Bone marrow (tissue), 2 donors: ENCODE results near the gene IQGAP2.
"Not testable (repeated sequence)": the region's sequence is repeated elsewhere in the genome, so short reads cannot be mapped to it uniquely, and the experiment has no call there.

Source experiments
- DNase-seq, 2 donors: peaks; one replicate each; lab custom pipeline; 2025; lab: John Stamatoyannopoulos, UW

IQGAP2 gene

DNA sequence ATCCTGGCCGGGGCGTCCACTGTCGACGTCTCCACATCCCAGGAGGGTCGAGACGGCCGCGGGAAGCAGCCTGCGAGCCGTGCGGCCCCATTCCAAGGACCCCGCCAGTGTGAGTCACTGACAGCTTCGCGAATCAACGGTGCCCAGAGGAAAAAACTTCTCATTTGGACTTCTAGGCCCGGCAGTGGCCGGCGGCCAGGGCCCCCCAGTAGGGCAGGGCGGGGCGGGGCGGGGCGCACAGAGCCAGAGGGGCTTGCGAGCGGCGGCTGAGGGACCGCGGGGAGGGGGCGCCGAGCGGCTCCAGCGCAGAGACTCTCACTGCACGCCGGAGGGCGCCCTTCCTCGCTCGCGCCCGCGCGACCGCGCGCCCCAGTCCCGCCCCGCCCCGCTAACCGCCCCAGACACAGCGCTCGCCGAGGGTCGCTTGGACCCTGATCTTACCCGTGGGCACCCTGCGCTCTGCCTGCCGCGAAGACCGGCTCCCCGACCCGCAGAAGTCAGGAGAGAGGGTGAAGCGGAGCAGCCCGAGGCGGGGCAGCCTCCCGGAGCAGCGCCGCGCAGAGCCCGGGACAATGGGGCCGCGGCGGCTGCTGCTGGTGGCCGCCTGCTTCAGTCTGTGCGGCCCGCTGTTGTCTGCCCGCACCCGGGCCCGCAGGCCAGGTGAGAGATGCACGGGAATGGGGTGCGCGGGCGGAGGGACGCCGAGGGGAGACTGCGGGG lies 312.8 kb downstream of the IQGAP2 start, which contains the start of gene F2R:
Gene F2R (plus strand): TSS at position 391 of the 720 bp plus-strand sequence. CDS start 182 bp downstream, at position 573.
- DNase-seq = peak; percentile 9 to 17

DNA sequence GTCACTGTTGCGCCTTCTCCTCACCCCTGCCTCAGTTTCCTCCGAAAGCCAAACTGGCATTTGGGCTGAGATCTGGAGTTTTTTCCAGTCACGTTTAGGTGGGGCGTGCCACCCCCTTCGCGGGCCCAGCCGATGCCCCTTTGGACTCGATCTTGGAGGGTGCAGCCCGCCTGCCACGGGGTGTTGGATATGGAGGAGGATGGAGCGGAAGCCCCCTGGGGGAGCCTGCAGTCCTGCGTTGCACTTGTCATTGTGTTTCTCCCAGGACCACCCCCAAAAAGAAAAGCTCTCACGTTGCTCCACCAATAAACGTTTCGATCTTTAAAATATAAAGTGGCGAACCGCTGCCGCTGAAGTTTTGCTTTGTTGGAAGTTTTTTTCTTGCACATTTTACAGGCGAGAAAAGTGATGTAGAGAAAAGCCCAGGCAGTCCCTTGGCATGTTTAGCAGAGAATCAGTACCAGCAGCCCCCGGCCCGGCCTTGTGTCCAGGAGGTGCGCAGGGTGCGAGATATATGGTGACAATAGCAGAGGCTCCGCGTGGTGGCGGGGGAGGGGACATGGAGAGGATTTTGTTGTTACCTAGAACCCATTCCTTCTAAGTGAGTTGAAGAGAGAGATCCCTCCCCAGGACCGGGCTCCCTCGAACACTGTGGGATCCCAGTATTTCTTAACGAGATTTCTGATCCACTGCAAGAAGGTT lies 313.5 kb downstream of the IQGAP2 start:
- DNase-seq = no peak

DNA sequence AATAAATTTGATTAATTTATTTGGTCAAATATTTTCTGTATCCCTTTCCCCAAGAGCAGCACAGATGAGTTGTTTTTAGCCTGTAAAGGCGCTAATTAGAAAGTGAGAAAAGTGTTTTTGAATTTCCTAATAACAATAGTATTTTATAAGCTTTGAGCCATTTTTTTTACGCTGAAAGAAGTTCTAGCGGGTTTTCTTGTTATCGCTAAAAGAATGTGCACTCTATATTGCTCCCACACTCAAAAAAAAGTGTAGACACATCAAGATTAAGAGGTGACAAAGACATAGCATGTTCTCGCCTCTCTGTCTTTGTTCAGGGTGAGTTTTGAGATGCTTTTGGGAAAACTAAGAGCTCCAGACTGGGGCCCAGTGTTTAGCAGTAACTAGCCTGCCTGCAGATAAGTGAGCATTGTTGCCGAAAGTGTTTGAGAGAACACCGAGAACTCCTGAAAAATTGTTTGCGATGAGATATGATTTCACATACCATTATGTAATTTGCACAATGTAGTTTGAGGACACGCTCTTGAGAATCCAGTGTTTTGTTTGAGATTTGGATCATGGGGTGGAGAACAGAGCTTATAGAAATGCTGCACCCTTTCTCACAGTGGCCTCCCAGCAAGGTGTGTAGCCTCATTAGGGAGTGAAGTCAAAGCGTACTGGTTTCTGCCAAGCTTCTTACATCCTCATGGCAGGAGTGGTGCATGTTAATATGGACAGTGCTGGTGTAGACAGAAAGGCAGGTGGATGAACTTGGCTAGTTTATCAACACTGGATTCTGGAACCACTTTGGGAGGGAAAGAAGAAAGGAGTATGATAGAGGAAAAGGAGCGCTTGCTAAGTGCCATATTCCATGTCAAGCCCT lies 314.4 kb downstream of the IQGAP2 start:
- DNase-seq = no peak

GRCh38 chr5:76718381-76718832 lies 315.3 kb downstream of the IQGAP2 start:
- DNase-seq = no peak

DNA sequence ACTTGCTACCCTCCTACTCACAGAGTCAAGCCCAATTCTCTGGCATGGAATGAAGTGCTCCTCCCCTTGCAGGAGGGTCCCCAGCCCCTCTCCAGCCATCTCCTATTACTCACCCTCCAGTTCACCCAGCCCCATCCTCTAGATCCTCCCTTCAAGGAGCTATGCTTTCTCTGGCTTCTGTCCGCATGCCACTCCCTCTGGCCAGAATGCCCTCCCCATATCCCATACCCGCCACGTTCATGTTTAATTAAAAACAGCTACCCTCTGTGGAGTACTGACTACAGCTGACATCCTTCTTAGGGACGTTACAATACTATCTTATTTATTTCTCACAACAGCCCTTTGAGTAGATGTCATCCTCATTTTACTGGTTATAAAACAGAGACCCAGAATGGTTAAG lies 315.8 kb downstream of the IQGAP2 start:
- no peak for DNase-seq

DNA sequence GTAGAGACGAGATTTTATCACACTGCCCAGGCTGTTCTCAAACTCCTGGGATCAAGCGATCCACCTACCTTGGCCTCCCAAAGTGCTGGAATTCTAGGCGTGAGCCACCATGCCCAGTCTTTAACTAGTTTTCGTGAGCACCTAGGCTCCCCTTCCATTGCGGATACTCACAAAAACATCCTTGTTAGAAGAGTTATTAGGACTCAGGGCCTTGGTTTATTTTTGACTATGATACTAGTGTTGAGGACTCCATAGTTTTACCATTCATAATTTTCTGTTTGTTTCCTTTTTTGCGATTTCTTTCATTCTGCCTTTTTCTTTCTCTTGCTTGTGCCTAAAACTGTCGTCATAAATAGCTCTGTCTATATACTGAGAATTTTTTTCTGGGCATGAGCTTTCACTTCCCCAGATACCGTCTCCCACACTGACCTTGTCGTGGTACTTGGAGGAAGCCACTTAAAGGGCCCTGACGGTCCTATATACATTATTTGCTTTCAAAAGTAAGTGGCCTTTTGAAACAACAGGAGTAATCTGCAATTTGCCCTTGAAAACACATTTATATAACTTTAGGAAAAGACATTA lies 318.0 kb downstream of the IQGAP2 start:
- DNase-seq = peak in 1 of 2 donors; percentile 27

DNA sequence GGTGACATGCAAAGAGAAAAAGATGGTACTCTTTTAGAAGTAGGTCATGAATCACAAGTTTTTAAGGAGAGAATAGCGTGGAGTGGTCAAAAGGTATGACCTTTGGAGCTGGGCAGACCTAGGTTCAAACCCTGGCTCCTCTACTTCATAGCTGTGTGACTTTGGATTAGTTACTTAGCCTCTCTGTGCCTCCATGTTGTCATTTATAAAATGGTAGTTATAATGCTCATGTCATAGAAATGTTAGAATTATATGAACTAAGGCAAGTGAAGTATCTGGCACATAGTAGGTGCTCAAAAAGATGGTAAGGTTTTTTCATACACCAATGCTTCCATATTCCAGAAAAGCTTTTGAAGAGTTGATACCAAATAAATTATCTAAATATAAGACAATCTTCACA lies 320.2 kb downstream of the IQGAP2 start:
- no peak for DNase-seq

GRCh38 chr5:76723906-76724305 lies 320.8 kb downstream of the IQGAP2 start:
- DNase-seq = no peak

GRCh38 chr5:76724871-76725270 lies 321.8 kb downstream of the IQGAP2 start:
- DNase-seq = no peak

GRCh38 chr5:76728965-76729364 lies 325.9 kb downstream of the IQGAP2 start:
- DNase-seq = no peak

DNA sequence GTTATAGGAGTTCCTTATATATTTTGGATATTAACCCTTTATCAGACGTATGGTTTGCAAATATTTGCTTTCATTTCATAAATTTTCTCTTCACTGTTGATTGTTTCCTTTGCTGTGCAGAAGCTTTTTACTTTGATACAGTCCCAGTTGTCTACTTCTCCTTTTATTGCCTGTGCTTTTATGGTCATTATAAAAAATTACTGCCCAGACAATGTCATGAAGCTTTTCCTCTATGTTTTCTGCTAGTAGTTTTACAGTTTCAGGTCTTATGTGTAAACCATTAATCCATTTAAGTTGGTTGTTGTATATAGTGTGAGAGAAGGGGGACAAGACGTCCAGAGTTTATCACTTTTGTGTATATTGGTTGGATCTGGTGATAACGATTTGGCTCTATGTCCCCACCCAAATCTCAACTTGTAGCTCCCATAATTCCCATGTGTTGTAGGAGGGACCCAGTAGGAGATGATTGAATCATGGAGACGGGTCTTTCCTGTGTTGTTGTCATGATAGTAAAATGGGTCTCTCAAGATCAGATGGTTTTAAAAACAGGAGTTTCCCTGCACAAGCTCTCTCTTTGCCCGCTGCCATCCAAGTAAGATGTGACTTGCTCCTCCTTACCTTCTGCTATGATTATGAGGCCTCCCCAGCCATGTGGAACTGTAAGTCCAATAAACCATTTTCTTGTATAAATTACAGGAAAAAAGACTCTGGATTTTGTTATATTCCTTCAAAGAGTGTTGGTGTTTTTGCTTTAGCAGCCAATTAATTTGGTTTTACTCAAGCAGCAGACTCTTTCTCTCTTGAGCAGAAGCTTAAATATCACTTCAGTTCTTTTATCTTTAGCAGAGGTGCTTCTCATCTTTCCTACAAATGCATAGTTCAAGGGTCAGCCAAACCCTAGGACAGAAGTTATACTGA lies 326.5 kb downstream of the IQGAP2 start:
- DNase-seq = no peak

GRCh38 chr5:76732405-76733048 lies 329.4 kb downstream of the IQGAP2 start:
- no peak for DNase-seq

GRCh38 chr5:76733049-76733417 lies 329.9 kb downstream of the IQGAP2 start:
- no peak for DNase-seq

GRCh38 chr5:76735762-76736545 lies 332.9 kb downstream of the IQGAP2 start:
- DNase-seq = peak in 1 of 2 donors; percentile 3

DNA sequence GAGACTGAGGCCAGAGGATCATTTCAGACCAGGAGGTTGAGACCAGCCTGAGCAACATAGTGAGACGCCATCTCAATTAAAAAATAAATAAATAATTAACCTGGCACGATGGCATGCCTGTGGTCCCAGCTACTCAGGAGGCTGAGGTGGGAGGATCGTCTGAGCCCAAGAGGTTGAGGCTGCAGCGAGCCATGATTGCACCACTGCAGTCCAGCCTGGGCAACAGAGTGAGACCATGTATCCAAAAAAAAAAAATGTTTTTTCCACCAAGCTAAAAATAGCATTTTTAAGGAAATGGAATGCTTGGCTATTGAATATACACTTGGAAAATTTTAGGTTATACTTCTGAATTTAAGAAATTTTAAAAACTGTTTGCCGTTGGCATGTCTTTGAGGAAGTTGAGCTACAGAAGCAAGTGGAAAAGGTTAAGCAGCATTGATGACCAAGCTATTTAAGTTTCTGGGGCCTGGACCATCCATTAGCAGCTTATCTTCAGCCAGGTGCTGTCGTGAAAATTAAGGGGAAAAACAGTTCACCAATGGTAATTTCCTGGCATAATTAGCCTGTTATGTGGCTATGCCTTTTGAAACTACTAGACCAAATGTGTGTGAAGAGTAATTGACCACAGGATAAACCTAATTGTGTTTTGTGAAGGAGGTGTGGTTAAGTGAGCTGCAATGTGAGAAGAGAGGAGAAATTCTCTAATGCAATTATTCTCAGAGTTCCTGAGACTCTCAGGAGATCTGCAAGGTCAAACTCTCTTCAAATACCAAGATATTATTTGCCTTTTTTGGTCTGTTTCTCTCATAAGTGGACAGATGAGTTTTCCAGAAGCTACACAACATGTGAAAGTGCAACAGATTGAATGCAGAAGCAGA lies 333.8 kb downstream of the IQGAP2 start:
- DNase-seq = no peak

DNA sequence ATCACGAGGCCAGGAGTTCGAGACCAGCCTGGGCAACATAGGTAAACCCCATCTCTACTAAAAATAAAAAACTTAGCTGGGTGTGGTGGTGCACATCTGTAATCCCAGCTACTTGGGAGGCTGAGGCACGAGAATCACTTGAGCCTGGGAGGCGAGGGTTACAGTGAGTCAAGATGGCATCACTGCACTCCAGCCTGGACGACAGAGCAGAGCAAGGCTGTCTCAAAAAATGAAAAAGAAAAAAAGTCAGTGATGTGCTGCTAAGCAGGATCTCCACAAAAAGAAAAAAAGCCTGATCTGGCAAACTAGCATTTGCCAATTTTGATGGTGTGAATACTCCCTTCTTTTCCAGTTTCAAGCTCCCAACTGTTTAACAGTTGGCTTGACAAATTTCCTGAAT lies 334.8 kb downstream of the IQGAP2 start:
- DNase-seq = no peak

DNA sequence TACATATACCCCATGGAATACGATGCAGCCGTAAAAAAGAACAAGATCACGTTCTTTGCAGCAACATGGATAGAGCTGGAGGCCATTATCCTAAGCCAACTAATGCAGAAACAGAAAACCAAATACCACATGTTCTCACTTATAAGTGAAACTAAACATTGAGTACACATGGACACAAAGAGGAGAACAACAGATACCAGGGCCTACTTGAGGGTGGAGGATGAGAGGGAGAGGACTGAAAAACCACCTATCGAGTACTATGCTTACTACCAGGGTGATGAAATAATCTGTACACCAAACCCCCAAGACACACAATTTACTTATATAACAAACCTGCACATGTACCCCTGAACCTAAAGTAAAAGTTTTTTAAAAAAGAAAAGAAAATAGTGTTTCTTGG lies 338.4 kb downstream of the IQGAP2 start:
- not testable (repeated sequence) for DNase-seq

DNA sequence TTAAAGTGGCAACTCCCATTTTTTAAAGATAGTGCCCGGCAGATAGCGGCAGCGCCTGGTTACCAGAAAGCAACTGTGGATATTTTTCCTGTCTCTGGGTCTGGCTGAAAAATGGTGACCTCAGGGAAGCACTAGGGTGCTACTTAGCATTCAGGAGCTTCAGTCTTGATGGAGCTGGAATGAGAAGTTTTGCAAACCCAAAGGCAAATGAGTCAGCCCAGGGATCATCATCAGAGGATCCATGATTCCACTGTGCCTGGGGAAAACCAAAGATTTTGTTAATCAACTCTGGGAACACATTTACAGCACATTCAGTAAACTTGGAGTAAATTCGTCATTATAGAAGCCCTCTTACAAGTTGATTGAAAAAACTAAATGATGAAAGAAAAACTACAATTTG lies 339.5 kb downstream of the IQGAP2 start:
- no peak for DNase-seq

- no peak for DNase-seq
These were observed 341.5 kb downstream of the IQGAP2 start for GRCh38 chr5:76744632-76745031.
